Muscle layer of colon (tissue), 2 donors: ENCODE data around the gene CYP1A1.

ENCODE experiments used
- H3K27ac ChIP-seq: one replicate; pipeline ENCODE4 v1.7.0; 2013; ENCODE audit warnings: low read depth, mild to moderate bottlenecking, low read length, moderate library complexity
- H3K27me3 ChIP-seq, 2 donors: one replicate each; pipeline ENCODE4 v1.7.0; 2013; ENCODE audit warnings: low read length in 2 of 2, mild to moderate bottlenecking in 2 of 2; ENCODE audit not compliant: insufficient read depth in 2 of 2, control insufficient read depth in 1 of 2
- H3K36me3 ChIP-seq: one replicate; pipeline ENCODE4 v1.7.0; 2013; ENCODE audit warnings: mild to moderate bottlenecking, low read length; ENCODE audit not compliant: insufficient read depth
- H3K4me1 ChIP-seq: one replicate; pipeline ENCODE4 v1.7.0; 2013; ENCODE audit warnings: mild to moderate bottlenecking, low read length; ENCODE audit not compliant: insufficient read depth
- H3K4me3 ChIP-seq, 2 donors: one replicate each; pipeline ENCODE4 v1.7.0; 2013; ENCODE audit warnings: low read length in 2 of 2, low read depth in 1 of 2, mild to moderate bottlenecking in 1 of 2, moderate library complexity in 1 of 2
- H3K9ac ChIP-seq: one replicate; pipeline ENCODE4 v1.7.0; 2013; ENCODE audit warnings: low read length
- H3K9me3 ChIP-seq: one replicate; pipeline ENCODE4 v1.7.0; 2013; ENCODE audit warnings: mild to moderate bottlenecking, low read length
- donor health status: abdominal sarcoma.
- donor health status: Adenocarcinoma of cecum.

The CYP1A1 gene

DNA sequence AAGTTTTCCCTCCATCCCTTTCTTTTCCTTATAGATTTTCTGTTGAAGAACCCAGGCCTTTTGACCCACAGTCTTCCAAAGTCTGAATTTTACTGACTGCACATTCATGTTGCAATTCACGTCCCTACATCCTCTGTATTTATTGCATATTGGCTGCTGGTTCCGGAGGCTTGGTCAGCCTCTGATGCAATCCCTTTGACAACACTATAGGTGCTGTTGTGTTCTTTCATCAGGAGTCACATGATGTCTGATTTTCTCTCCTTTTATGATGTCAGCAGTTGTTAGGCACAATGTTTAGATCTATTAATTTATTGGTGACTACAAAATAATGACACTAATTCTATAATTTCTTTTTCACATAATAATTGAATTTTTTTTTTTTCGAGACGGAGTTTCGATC lies 8.7 kb downstream of the CYP1A1 start:
- Histone ChIP-seq H3K4me3 (no peak overlapping the region), H3K36me3 (no peaks in the 10 kb centered on the region), H3K27me3 (no peaks in the 10 kb centered on the region), H3K9ac (no peak overlapping the region), H3K27ac (no peak overlapping the region), H3K4me1 (no peaks in the 10 kb centered on the region), H3K9me3 (no peaks in the 10 kb centered on the region)

- Histone ChIP-seq H3K4me3 (no peak overlapping the region), H3K27ac (no peak overlapping the region), H3K9me3 (no peaks in the 10 kb centered on the region), H3K4me1 (no peaks in the 10 kb centered on the region), H3K9ac (no peak overlapping the region), H3K36me3 (no peaks in the 10 kb centered on the region), H3K27me3 (no peaks in the 10 kb centered on the region)
These were observed 13.0 kb downstream of the CYP1A1 start for GRCh38 chr15:74712311-74712710.

DNA sequence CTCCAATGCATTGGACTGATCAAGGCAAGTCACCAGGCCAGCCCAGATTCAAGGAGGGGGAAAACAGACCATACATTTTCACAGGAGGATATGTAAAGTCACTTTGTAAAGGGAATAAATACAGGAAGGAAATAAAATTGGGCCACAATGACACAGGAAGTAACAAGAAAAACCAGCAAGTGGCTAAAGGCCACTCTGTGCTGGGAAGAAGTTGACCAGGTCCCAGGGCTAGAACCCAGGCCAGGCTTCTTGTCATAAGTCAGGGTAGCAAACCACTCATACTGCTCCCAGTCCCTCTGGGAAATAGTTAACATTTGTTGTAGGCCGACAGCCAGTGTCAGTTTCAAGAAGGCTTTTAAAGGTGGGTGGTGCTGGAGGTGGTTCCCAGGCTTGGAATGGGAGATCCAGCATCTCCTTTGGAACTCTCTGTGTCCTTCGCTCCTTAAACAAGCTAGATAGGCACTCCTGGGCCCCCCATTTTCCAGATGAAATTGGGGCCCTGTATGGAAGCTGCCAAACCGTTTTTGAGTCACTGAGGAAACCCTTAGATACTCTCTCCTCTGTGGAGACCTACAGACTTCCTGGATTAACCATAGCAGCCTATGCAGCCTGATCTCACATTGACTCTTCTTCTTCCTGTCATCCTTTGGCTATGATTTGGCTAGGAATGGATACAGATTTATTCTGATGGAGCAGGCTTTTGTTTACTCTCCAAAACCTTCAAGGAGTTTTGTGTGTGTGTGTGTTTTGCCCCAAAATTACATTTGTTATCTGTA lies 14.8 kb downstream of the CYP1A1 start:
- Histone ChIP-seq H3K9ac (no peak overlapping the region), H3K4me3 (no peak overlapping the region), H3K4me1 (no peaks in the 10 kb centered on the region), H3K27me3 (no peaks in the 10 kb centered on the region), H3K36me3 (no peaks in the 10 kb centered on the region), H3K9me3 (no peaks in the 10 kb centered on the region), H3K27ac (no peak overlapping the region)

DNA sequence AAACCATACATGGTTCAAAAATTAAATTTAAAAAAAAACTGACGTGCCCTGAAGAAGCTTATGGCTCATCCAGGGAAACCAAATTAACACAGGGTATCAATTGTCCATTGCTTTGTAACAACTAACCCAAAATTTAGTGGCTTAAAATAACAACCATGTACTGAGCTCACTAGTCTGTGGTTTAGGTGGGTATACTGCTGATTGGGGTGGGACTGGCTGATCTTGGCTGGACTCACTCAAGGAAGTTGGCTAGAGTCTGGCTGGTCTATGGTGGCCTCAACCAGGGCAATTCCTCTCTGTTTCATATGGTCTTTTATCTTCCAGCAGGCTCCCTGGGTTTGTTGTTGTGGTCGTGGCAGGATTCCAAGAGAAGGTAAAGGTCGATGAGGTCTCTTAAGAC lies 15.4 kb downstream of the CYP1A1 start:
- H3K4me3 ChIP-seq: no peak overlapping the region
- no peaks in the 10 kb centered on the region for H3K4me1 ChIP-seq
- H3K9me3 ChIP-seq: no peaks in the 10 kb centered on the region
- H3K9ac ChIP-seq: no peak overlapping the region
- H3K36me3 ChIP-seq: no peaks in the 10 kb centered on the region
- H3K27me3 ChIP-seq: no peaks in the 10 kb centered on the region
- H3K27ac ChIP-seq: no peak overlapping the region

GRCh38 chr15:74709011-74709410 lies 16.3 kb downstream of the CYP1A1 start:
- no peaks in the 10 kb centered on the region for H3K4me1 ChIP-seq
- H3K9ac ChIP-seq: no peak overlapping the region
- no peaks in the 10 kb centered on the region for H3K27me3 ChIP-seq
- H3K4me3 ChIP-seq: no peak overlapping the region
- no peaks in the 10 kb centered on the region for H3K36me3 ChIP-seq
- no peaks in the 10 kb centered on the region for H3K9me3 ChIP-seq
- no peak overlapping the region for H3K27ac ChIP-seq

DNA sequence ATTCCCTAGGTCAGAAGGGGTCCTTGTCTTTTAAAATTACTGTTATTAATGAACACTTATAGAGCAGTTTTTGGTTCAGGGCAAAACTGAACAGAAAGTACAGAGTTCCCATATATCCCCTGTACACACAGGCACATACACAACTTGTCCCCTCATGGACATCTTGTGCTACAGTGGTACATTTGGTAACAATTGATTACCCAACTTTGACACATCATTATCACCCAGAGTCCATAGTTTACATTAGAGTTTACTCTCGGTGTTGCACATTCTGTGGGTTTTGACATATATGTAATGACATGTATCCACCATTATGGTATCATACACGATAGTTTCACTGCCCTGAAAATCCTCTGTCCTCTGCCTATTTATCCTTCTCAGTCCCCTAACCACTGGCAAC lies 28.5 kb downstream of the CYP1A1 start:
- no peaks in the 10 kb centered on the region for H3K36me3 ChIP-seq
- H3K27ac ChIP-seq: no peak overlapping the region
- no peaks in the 10 kb centered on the region for H3K9me3 ChIP-seq
- peak overlapping the region; percentile 77 to 95 for H3K4me3 ChIP-seq
- no peak overlapping the region for H3K9ac ChIP-seq
- no peaks in the 10 kb centered on the region for H3K27me3 ChIP-seq
- H3K4me1 ChIP-seq: peaks cover 17% of the 10 kb centered on the region

- Histone ChIP-seq H3K9ac (peak overlapping the region; percentile 91), H3K27ac (peak overlapping the region; percentile 12), H3K27me3 (no peaks in the 10 kb centered on the region), H3K4me1 (peaks cover 17% of the 10 kb centered on the region), H3K36me3 (no peaks in the 10 kb centered on the region), H3K4me3 (peak overlapping the region; percentile 77 to 95), H3K9me3 (no peaks in the 10 kb centered on the region)
These were observed 29.0 kb downstream of the CYP1A1 start for GRCh38 chr15:74696398-74696729.

GRCh38 chr15:74695597-74696397 lies 29.5 kb downstream of the CYP1A1 start, which contains the start of gene EDC3:
TSS of gene EDC3 (minus strand) at chr15:74696024. CDS start at chr15:74675124, 20,900 bp downstream.
- Histone ChIP-seq H3K9ac (peak within 1 kb of the TSS; percentile 91), H3K27ac (peak within 1 kb of the TSS; percentile 71), H3K36me3 (no peaks in the 10 kb centered on the region), H3K9me3 (no peaks in the 10 kb centered on the region), H3K4me1 (peaks cover 17% of the 10 kb centered on the region), H3K4me3 (peak within 1 kb of the TSS; percentile 77 to 95), H3K27me3 (no peaks in the 10 kb centered on the region)

GRCh38 chr15:74692327-74692726 lies 33.0 kb downstream of the CYP1A1 start:
- Histone ChIP-seq H3K27me3 (no peaks in the 10 kb centered on the region), H3K36me3 (no peaks in the 10 kb centered on the region), H3K27ac (no peak overlapping the region), H3K9me3 (no peaks in the 10 kb centered on the region), H3K9ac (no peak overlapping the region), H3K4me1 (peaks cover 17% of the 10 kb centered on the region), H3K4me3 (no peak overlapping the region)

GRCh38 chr15:74683758-74684157 lies 41.6 kb downstream of the CYP1A1 start:
- no peaks in the 10 kb centered on the region for H3K9me3 ChIP-seq
- no peaks in the 10 kb centered on the region for H3K36me3 ChIP-seq
- H3K4me1 ChIP-seq: no peaks in the 10 kb centered on the region
- no peak overlapping the region for H3K9ac ChIP-seq
- no peak overlapping the region for H3K4me3 ChIP-seq
- no peaks in the 10 kb centered on the region for H3K27me3 ChIP-seq
- H3K27ac ChIP-seq: no peak overlapping the region

- no peaks in the 10 kb centered on the region for H3K36me3 ChIP-seq
- H3K27ac ChIP-seq: no peak overlapping the region
- no peaks in the 10 kb centered on the region for H3K9me3 ChIP-seq
- H3K4me3 ChIP-seq: no peak overlapping the region
- H3K9ac ChIP-seq: no peak overlapping the region
- no peaks in the 10 kb centered on the region for H3K4me1 ChIP-seq
- no peaks in the 10 kb centered on the region for H3K27me3 ChIP-seq
These were observed 42.4 kb downstream of the CYP1A1 start for GRCh38 chr15:74682954-74683353.
